ENCODE data around the gene RLIM. TPM values are rescaled to one million over a fixed set of nuclear protein-coding genes. Genes with fewer than 3 reads are reported as not detected.
A peak's percentile ranks its signal among the peaks of the same experiment; 100 is the strongest.

RLIM gene
- total RNA-seq, 1 donor from 2014 or later, result 22.1 TPM

- Histone ChIP-seq H3K27ac (no peak overlapping the region), H3K27me3 (no peaks in the 10 kb centered on the region), H3K36me3 (no peaks in the 10 kb centered on the region), H3K4me3 (peak overlapping the region in 1 of 2 donors; percentile 18), H3K9me3 (no peaks in the 10 kb centered on the region), H3K4me1 (no peaks in the 10 kb centered on the region)
- intact Hi-C loops (cut with DNase I), result no loop called here
- TF ChIP-seq POLR2A (IDR thresholded peaks at IDR 0.05) (no peak), POLR2AphosphoS5 (IDR thresholded peaks at IDR 0.05; ENCODE audit: insufficient read depth in 1 of 2, low read depth in 1 of 2) (peak in 1 of 2 donors; percentile 14), CTCF (IDR thresholded peaks at IDR 0.05) (peak; percentile 93 to 100 (median 99))
- DNase-seq (ENCODE audit: extremely low spot score in 2 of 2), result peak in 1 of 2 donors; percentile 94
Measured at GRCh38 chrX:74550295-74550802, 64.1 kb downstream of the RLIM start.

- intact Hi-C loops (cut with DNase I), result no loop called here
Measured at GRCh38 chrX:74546984-74547383, 67.4 kb downstream of the RLIM start.

GRCh38 chrX:74545880-74546523 is 68.4 kb downstream of the RLIM start:
- Histone ChIP-seq H3K27ac (no peak overlapping the region), H3K4me1 (no peaks in the 10 kb centered on the region), H3K4me3 (no peak overlapping the region), H3K36me3 (no peaks in the 10 kb centered on the region), H3K27me3 (no peaks in the 10 kb centered on the region), H3K9me3 (no peaks in the 10 kb centered on the region)
- TF ChIP-seq CTCF (IDR thresholded peaks at IDR 0.05) (no peak), POLR2AphosphoS5 (IDR thresholded peaks at IDR 0.05; ENCODE audit: insufficient read depth in 1 of 2, low read depth in 1 of 2) (no peak), POLR2A (IDR thresholded peaks at IDR 0.05) (no peak)
- intact Hi-C loops (cut with DNase I), result no loop called here
- peak in 1 of 2 donors; percentile 37 for DNase-seq (ENCODE audit: extremely low spot score in 2 of 2)

More at GRCh38 chrX:74546984-74547383, 67.4 kb downstream of the RLIM start:
- Histone ChIP-seq H3K4me1 (no peaks in the 10 kb centered on the region), H3K36me3 (no peaks in the 10 kb centered on the region), H3K4me3 (no peak overlapping the region), H3K27me3 (no peaks in the 10 kb centered on the region), H3K9me3 (no peaks in the 10 kb centered on the region), H3K27ac (no peak overlapping the region)
- TF ChIP-seq CTCF (IDR thresholded peaks at IDR 0.05) (no peak), POLR2AphosphoS5 (IDR thresholded peaks at IDR 0.05; ENCODE audit: insufficient read depth in 1 of 2, low read depth in 1 of 2) (no peak), POLR2A (IDR thresholded peaks at IDR 0.05) (no peak)
- DNase-seq (ENCODE audit: extremely low spot score in 2 of 2), result peak in 1 of 2 donors; percentile 82

- TF ChIP-seq POLR2AphosphoS5 (IDR thresholded peaks at IDR 0.05; ENCODE audit: insufficient read depth in 1 of 2, low read depth in 1 of 2), result no peak
- no peak for TF ChIP-seq CTCF (IDR thresholded peaks at IDR 0.05)
- TF ChIP-seq POLR2A (IDR thresholded peaks at IDR 0.05), result no peak
- H3K27me3 ChIP-seq, result no peaks in the 10 kb centered on the region
- DNase-seq (ENCODE audit: extremely low spot score in 2 of 2), result no peak
- intact Hi-C loops (cut with DNase I), result no loop called here
- peaks cover 7% of the 10 kb centered on the region for H3K4me1 ChIP-seq
- H3K36me3 ChIP-seq, result no peaks in the 10 kb centered on the region
- no peaks in the 10 kb centered on the region for H3K9me3 ChIP-seq
- H3K4me3 ChIP-seq, result no peak overlapping the region
- no peak overlapping the region for H3K27ac ChIP-seq
Measured at GRCh38 chrX:74540635-74541249, 73.7 kb downstream of the RLIM start.

All from vagina (tissue), 2 donors.